ENCODE data around the gene VTN.

Gene VTN

DNA sequence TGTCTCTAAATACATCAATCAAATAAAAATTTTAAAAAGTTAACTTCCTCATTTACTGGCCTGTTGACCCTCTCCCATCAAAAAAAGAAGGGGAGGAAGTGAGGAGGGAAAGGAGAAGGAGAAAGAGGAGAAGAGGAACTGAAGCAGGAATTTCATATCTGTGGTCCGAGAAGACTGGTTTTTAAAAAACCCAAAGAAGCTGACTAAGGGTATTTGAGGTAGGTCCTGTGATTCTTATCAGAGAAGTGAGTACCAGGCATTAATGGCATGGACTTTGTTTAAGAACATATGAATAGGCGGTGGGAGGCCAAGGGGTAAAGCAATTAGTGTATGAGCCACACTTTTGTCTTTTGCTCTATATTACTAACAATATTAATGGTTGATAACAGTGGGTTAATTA is 33.9 kb upstream of the VTN start:
- peaks cover 11% of the 10 kb centered on the region for H3K36me3 Mint-ChIP-seq (ENCODE audit: low read depth)
- peaks cover 5% of the 10 kb centered on the region for H3K4me1 Mint-ChIP-seq
- H3K9me3 Mint-ChIP-seq = no peaks in the 10 kb centered on the region
- TF ChIP-seq, protein P1, sequence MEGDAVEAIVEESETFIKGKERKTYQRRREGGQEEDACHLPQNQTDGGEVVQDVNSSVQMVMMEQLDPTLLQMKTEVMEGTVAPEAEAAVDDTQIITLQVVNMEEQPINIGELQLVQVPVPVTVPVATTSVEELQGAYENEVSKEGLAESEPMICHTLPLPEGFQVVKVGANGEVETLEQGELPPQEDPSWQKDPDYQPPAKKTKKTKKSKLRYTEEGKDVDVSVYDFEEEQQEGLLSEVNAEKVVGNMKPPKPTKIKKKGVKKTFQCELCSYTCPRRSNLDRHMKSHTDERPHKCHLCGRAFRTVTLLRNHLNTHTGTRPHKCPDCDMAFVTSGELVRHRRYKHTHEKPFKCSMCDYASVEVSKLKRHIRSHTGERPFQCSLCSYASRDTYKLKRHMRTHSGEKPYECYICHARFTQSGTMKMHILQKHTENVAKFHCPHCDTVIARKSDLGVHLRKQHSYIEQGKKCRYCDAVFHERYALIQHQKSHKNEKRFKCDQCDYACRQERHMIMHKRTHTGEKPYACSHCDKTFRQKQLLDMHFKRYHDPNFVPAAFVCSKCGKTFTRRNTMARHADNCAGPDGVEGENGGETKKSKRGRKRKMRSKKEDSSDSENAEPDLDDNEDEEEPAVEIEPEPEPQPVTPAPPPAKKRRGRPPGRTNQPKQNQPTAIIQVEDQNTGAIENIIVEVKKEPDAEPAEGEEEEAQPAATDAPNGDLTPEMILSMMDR (IDR thresholded peaks at IDR 0.05; ENCODE audit: unreplicated experiment in 3 of 3) = no peak
- no peaks in the 10 kb centered on the region for H3K27me3 Mint-ChIP-seq (ENCODE audit: low read depth)
- H3K27ac Mint-ChIP-seq = no peak overlapping the region
- peak overlapping the region; percentile 83 to 92 (median 90) for H3K4me3 Mint-ChIP-seq

DNA sequence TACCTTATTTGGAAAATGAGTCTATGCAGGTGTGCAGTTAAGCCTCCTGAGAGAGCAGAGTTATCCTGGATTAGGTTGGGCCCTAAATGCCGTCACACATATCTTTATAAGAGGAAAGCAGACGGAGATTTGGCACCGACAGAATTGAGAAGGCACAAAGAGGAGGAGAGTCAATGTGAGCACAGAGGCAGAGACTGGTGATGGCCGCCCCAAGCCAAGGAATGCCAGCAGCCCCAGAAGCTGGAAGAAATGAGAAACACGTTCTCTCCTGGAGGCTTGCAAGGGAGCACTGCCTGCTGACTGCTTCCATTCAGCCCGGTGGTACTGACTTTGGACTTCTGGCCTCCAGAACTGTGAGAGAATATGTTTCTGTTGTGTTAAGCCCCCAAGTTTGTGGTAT is 32.7 kb upstream of the VTN start:
- Mint-ChIP-seq H3K4me1 (peaks cover 5% of the 10 kb centered on the region), H3K36me3 (ENCODE audit: low read depth) (peaks cover 17% of the 10 kb centered on the region), H3K9me3 (no peaks in the 10 kb centered on the region), H3K27ac (no peak overlapping the region), H3K4me3 (peak overlapping the region in 2 of 3 experiments; percentile 36 to 50), H3K27me3 (ENCODE audit: low read depth) (no peaks in the 10 kb centered on the region)
- TF ChIP-seq, protein P1 (IDR thresholded peaks at IDR 0.05; ENCODE audit: unreplicated experiment in 3 of 3) = no peak

DNA sequence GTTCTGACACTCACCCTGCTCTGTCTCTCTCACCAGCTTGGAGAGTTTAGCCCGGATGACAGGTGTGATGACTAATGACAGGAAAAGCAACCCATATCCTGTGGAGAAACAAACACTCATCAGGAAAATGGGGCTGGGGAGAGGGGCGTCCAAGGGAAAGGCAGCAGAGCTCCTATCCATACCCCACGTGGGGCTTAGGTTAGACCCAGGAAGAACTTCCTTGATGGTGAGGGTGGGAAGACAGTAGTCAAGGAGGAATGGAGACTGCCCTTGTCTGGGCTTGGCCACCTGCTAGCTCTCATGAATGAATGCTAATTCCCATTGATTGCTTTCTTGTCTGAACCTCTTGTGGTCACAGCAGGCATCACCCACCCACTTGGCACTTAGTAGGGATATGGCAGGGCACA is 32.1 kb upstream of the VTN start:
- Mint-ChIP-seq H3K27me3 (ENCODE audit: low read depth) (no peaks in the 10 kb centered on the region), H3K27ac (no peak overlapping the region), H3K4me1 (peaks cover 5% of the 10 kb centered on the region), H3K4me3 (no peak overlapping the region), H3K9me3 (no peaks in the 10 kb centered on the region), H3K36me3 (ENCODE audit: low read depth) (peaks cover 17% of the 10 kb centered on the region)
- TF ChIP-seq, protein P1 (IDR thresholded peaks at IDR 0.05; ENCODE audit: unreplicated experiment in 3 of 3) = no peak

DNA sequence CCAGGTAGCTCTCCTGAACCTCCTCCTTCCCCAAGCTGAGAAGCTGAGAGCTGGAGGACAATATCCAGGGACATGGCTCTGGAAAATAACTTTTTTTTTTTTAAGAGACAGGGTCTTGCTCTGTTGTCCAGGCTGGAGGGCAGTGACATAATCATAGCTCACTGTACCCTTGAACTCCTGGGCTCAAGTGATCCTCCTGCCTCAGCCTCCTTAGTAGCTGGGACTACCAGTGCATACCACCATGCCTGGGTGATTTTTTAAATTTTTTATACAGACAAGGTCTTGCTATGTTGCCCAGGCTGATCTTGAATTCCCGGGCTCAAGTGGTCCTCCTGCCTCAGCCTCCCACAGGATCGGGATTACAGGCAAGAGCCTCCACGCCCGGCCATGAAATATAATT is 29.7 kb upstream of the VTN start:
- H3K4me3 Mint-ChIP-seq = no peak overlapping the region
- TF ChIP-seq, protein P1 (IDR thresholded peaks at IDR 0.05; ENCODE audit: unreplicated experiment in 3 of 3) = no peak
- no peaks in the 10 kb centered on the region for H3K9me3 Mint-ChIP-seq
- no peaks in the 10 kb centered on the region for H3K27me3 Mint-ChIP-seq (ENCODE audit: low read depth)
- peaks cover 17% of the 10 kb centered on the region for H3K36me3 Mint-ChIP-seq (ENCODE audit: low read depth)
- H3K27ac Mint-ChIP-seq = no peak overlapping the region
- H3K4me1 Mint-ChIP-seq = peaks cover 5% of the 10 kb centered on the region

DNA sequence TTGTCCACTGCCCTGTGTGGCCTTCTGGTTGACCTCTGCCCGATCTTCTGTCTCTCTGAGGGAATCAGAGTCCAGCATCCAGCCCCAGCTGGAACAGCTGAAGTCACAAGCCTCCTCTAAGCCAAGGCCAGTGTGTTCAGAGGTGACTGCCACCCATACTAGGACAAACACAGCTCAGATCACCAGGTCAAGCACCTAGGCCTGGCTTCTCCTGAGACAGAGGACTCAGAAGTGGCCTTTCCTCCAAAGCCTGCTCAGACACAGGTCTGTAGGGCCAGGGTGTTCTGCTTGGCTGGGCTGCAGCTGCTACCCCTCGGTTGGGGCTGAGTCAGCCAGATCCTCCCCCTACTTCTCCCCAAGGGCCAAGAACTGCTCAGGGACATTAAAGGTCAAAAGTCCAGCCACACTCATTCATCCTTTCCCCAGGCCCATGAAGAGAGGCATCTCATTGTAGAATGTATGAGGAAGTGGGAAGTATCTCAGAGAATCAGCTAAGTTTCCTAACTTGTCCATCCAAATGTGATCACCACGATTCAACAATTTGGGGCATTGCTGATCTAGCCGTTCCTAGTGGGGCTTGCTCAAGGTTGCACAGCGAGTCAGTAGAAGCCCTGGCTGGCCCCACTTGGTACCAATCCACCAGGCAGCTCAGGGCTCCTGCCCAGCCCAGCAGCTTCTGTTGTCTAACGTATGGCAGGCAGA is 28.3 kb upstream of the VTN start:
- Mint-ChIP-seq H3K27ac (peak overlapping the region in 1 of 3 experiments; percentile 77), H3K36me3 (ENCODE audit: low read depth) (peaks cover 20% of the 10 kb centered on the region), H3K4me1 (no peaks in the 10 kb centered on the region), H3K4me3 (no peak overlapping the region), H3K9me3 (no peaks in the 10 kb centered on the region), H3K27me3 (ENCODE audit: low read depth) (no peaks in the 10 kb centered on the region)
- TF ChIP-seq, protein P1 (IDR thresholded peaks at IDR 0.05; ENCODE audit: unreplicated experiment in 3 of 3) = no peak

DNA sequence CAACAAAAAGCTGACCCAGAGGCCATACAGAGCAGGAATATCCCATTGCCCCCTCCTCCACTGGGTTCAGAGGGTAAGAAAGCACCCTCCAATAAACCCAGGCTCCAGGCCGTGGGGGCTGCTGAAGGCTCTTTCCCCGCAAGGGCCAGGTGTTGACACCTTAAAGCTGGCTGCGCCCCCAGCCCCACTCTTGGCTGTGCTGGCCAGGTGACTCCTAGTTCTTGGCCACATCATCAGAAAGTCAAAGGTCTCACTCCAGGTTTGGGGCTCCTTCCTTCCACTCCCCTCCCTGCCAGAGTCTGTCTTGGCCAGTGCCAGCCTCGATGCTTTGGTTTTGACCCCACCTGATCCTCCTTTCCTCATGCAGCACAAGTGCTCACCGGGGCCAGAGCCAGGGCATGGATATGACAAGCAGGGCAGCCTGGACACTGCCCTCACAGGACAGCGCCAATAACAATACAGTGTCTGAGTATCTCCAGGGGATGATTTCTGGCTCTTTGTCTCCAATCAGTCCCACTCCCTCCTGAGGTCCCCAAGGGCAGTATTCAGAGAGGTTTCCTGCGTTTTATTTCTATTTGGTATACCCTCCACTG is 27.7 kb upstream of the VTN start:
- H3K4me1 Mint-ChIP-seq = no peaks in the 10 kb centered on the region
- TF ChIP-seq, protein P1 (IDR thresholded peaks at IDR 0.05; ENCODE audit: unreplicated experiment in 3 of 3) = no peak
- no peaks in the 10 kb centered on the region for H3K9me3 Mint-ChIP-seq
- H3K4me3 Mint-ChIP-seq = no peak overlapping the region
- H3K36me3 Mint-ChIP-seq (ENCODE audit: low read depth) = peaks cover 17% of the 10 kb centered on the region
- H3K27ac Mint-ChIP-seq = peak overlapping the region in 1 of 3 experiments; percentile 77
- H3K27me3 Mint-ChIP-seq (ENCODE audit: low read depth) = no peaks in the 10 kb centered on the region
